CD4-positive, alpha-beta T cell (primary cell): Measurements from ENCODE around the gene SH3BP2. TPM values are rescaled to one million over a fixed set of nuclear protein-coding genes. Genes with fewer than 3 reads are reported as not detected.

Experiments
- ATAC-seq: fragments of 200-7000 bp; cut with Tn5 transposase; one replicate; pipeline ENCODE4 v1.10.0; 2022; ENCODE audit warnings: mild to moderate bottlenecking; ENCODE audit not compliant: poor library complexity
- CTCF ChIA-PET: fragments of 350-600 bp; sonication (Branson Sonifier 250); formaldehyde crosslinking; loops from one replicate; lab custom pipeline; 2021; ENCODE audit warnings: antibody characterized with exemption, inconsistent platforms; lab: Charles Lee
- POLR2A ChIA-PET: fragments of 350-600 bp; sonication (Branson Sonifier 250); formaldehyde crosslinking; loops from one replicate; lab custom pipeline; 2021; ENCODE audit warnings: antibody characterized with exemption, inconsistent platforms; lab: Charles Lee
- DNase-seq, 14 experiments: peaks; one replicate each; pipeline ENCODE4 v3.0.0-alpha.2; 2013 to 2020; ENCODE audit warnings: mixed read lengths in 2 of 14
- H3K27ac ChIP-seq, 2 donors: one replicate each; pipeline versions ENCODE4 v1.5.1 to v1.7.0; 2013; ENCODE audit warnings: low read length in 2 of 2, low read depth in 1 of 2, mild to moderate bottlenecking in 1 of 2
- H3K27me3 ChIP-seq, 2 experiments: 1 replicate in 1 of 2; 2 replicates in 1 of 2; pipeline versions ENCODE4 v1.6.1 to v1.7.0; 2013; ENCODE audit warnings: low read length in 2 of 2, control low read depth in 1 of 2, mild to moderate bottlenecking in 1 of 2, moderate library complexity in 1 of 2; ENCODE audit not compliant: insufficient read depth in 2 of 2, control insufficient read depth in 1 of 2
- H3K36me3 ChIP-seq: one replicate; pipeline ENCODE4 v1.6.1; 2013; ENCODE audit warnings: low read length, control low read depth; ENCODE audit not compliant: insufficient read depth
- H3K4me1 ChIP-seq: one replicate; pipeline ENCODE4 v1.6.1; 2013; ENCODE audit warnings: low read length, control low read depth; ENCODE audit not compliant: insufficient read depth
- H3K4me3 ChIP-seq: one replicate; pipeline ENCODE4 v1.5.1; 2013; ENCODE audit warnings: mild to moderate bottlenecking, low read length, moderate library complexity
- H3K9me3 ChIP-seq, 2 experiments: 1 replicate in 1 of 2; 2 replicates in 1 of 2; pipeline versions ENCODE4 v1.6.1 to v1.7.0; 2013; ENCODE audit warnings: low read length in 2 of 2, mild to moderate bottlenecking in 2 of 2, control low read depth in 1 of 2, moderate library complexity in 1 of 2; ENCODE audit not compliant: control insufficient read depth in 1 of 2, insufficient read depth in 1 of 2
- H3K27ac Mint-ChIP-seq: one replicate; pipeline ENCODE4 v1.8.0; 2020; ENCODE audit warnings: mixed read lengths
- H3K27me3 Mint-ChIP-seq: one replicate; pipeline ENCODE4 v1.8.0; 2021; ENCODE audit warnings: mixed read lengths
- H3K36me3 Mint-ChIP-seq: one replicate; pipeline ENCODE4 v1.8.0; 2021; ENCODE audit warnings: low read depth, mixed read lengths
- H3K4me1 Mint-ChIP-seq: one replicate; pipeline ENCODE4 v1.8.0; 2021; ENCODE audit warnings: low read depth, mixed read lengths
- H3K4me3 Mint-ChIP-seq: one replicate; pipeline ENCODE4 v1.8.0; 2020; ENCODE audit warnings: mild to moderate bottlenecking, mixed read lengths
- H3K9me3 Mint-ChIP-seq: one replicate; pipeline ENCODE4 v1.8.0; 2020; ENCODE audit warnings: mixed read lengths
- CTCF ChIP-seq: fragments of 200-600 bp; IDR thresholded peaks from one replicate; pipeline ENCODE4 v1.8.0; 2022; ENCODE audit warnings: antibody characterized with exemption, mild to moderate bottlenecking
- intact Hi-C, 2 experiments: fragments of 100-400 bp; cut with DNase I in 1 of 2; cut with micrococcal nuclease in 1 of 2; formaldehyde crosslinking; loops; one replicate each; pipeline versions ENCODE4 v1.15.1 to v1.9.0; 2023 to 2025; cut with DNase I, micrococcal nuclease
- total RNA-seq, 174 experiments: library from RNA in 2 of 174; stranded (reverse) in 2 of 174; gene quantifications; one replicate each; pipeline ENCODE4 v1.2.3 and lab custom pipeline; 2021 to 2026

SH3BP2 gene
- total RNA-seq, 2 experiments from 2014 or later = 30.1 to 30.5 TPM

DNA sequence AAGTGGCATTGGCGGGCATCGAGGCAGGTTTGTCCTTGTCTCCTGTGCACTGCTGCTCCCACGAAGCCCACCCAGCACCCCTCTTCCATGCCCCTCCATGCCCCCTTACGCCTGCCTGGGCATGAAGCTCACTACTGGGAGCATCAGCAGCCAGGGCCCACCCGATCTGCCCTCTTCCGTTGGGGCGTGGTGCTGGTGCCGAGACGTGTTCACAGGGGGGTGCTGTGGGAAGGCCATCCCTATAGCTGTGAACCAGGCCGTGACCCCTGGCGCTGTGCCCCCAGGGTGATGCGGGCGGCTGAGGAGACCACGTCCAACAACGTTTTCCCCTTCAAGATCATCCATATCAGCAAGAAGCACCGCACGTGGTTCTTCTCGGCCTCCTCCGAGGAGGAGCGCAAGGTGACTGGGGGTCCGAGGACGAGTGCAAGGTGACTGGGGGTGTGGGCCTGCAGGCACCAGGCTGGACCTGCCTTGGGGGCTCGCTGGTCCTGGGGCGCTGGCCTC is 31.5 kb downstream of the SH3BP2 start:
- Histone ChIP-seq H3K4me3 (no peak overlapping the region), H3K27me3 (no peaks in the 10 kb centered on the region), H3K9me3 (no peaks in the 10 kb centered on the region), H3K36me3 (peaks cover 78% of the 10 kb centered on the region), H3K4me1 (peaks cover 22% of the 10 kb centered on the region), H3K27ac (no peak overlapping the region)
- Mint-ChIP-seq H3K4me3 (no peak overlapping the region), H3K27me3 (no peaks in the 10 kb centered on the region), H3K4me1 (peaks cover 11% of the 10 kb centered on the region), H3K36me3 (peaks cover 63% of the 10 kb centered on the region), H3K9me3 (no peaks in the 10 kb centered on the region), H3K27ac (no peak overlapping the region)
- DNase-seq (no peak), ATAC-seq (no peak)
- ChIA-PET POLR2A (no interaction called here), CTCF (no interaction called here)
- intact Hi-C loops = no loop called here
- TF ChIP-seq CTCF = no peak

- no peak for ATAC-seq
- CTCF ChIA-PET = no interaction called here
Observed at GRCh38 chr4:2824836-2825381, 32.0 kb downstream of the SH3BP2 start.

DNA sequence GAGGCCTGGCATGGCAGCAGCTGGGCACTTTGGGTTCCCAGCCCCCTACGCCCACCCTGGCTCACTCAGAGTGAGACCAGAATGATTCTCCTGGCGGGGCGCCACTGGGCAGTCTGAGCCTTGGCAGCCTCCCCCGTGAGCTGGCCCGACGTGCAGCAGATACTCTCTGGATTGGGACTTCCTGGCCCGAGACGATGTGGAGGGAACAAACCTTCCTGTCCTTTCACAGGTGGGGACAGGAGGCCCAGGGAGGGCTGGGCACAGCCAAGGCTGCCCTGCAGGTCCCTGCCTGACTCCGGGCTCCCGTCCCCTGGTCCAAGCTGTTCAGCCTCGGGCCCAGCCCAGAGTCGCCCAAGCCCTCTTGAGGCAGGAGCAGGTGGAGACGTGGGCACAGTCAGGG is 32.9 kb downstream of the SH3BP2 start:
- no peak for TF ChIP-seq CTCF
- H3K4me3 ChIP-seq = no peak overlapping the region
- H3K4me1 ChIP-seq = peaks cover 8% of the 10 kb centered on the region
- Mint-ChIP-seq H3K9me3 (no peaks in the 10 kb centered on the region), H3K4me3 (no peak overlapping the region), H3K36me3 (peaks cover 59% of the 10 kb centered on the region), H3K27ac (no peak overlapping the region), H3K27me3 (no peaks in the 10 kb centered on the region), H3K4me1 (no peaks in the 10 kb centered on the region)
- ChIA-PET CTCF (no interaction called here), POLR2A (no interaction called here)
- DNase-seq (no peak), ATAC-seq (no peak)
- intact Hi-C loops = no loop called here
- no peaks in the 10 kb centered on the region for H3K9me3 ChIP-seq
- H3K27ac ChIP-seq = no peak overlapping the region
- H3K36me3 ChIP-seq = peaks cover 87% of the 10 kb centered on the region
- H3K27me3 ChIP-seq = no peaks in the 10 kb centered on the region

More at GRCh38 chr4:2824836-2825381, 32.0 kb downstream of the SH3BP2 start:
- no peak overlapping the region for H3K4me3 ChIP-seq
- H3K36me3 ChIP-seq = peaks cover 83% of the 10 kb centered on the region
- peaks cover 16% of the 10 kb centered on the region for H3K4me1 ChIP-seq
- DNase-seq = no peak
- H3K4me3 Mint-ChIP-seq = no peak overlapping the region
- no peak for TF ChIP-seq CTCF
- peaks cover 5% of the 10 kb centered on the region for H3K4me1 Mint-ChIP-seq
- no peaks in the 10 kb centered on the region for H3K9me3 Mint-ChIP-seq
- H3K36me3 Mint-ChIP-seq = peaks cover 59% of the 10 kb centered on the region
- no peak overlapping the region for H3K27ac Mint-ChIP-seq
- H3K9me3 ChIP-seq = no peaks in the 10 kb centered on the region
- intact Hi-C loops = no loop called here
- H3K27me3 ChIP-seq = no peaks in the 10 kb centered on the region
- H3K27me3 Mint-ChIP-seq = no peaks in the 10 kb centered on the region
- H3K27ac ChIP-seq = no peak overlapping the region
- POLR2A ChIA-PET = no interaction called here
